HL-60 (cell line): ENCODE data around the gene FUBP1.

Experiments
- REST ChIP-seq: IDR thresholded peaks from 2 replicates; pipeline ENCODE4 v1.6.1; 2012; ENCODE audit warnings: low read depth; ENCODE audit not compliant: insufficient replicate concordance
- SPI1 ChIP-seq: IDR thresholded peaks from 2 replicates; pipeline ENCODE4 v1.6.1; 2012; ENCODE audit warnings: low read depth, mild to moderate bottlenecking, borderline replicate concordance
- TF ChIP-seq, protein P1 (sequence below): IDR thresholded peaks from one replicate; pipeline ENCODE4 v1.5.1; 2011; ENCODE audit warnings: low read length, control low read depth, inconsistent platforms; ENCODE audit not compliant: insufficient read depth

DNA sequence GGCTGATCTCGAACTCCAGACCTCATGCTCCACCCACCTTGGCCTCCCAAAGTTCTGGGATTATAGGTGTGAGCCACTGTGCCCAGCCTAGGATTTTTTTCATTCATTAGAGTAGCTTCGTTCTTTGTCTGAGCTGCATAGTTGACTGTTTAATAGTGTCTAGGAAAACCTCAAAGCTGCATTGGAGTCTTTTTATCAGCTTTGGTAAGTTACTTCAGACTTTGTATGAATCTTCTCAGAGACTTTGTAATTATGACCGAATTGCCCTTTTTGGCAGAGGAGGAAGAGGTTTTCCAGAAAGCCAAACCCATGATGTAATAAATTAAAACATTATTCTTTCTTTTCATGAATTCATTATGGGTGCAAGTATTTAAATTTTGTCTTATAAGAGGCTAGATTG is 31.0 kb upstream of the FUBP1 start:
- TF ChIP-seq REST (no peak), SPI1 (no peak)
- TF ChIP-seq, protein P1, sequence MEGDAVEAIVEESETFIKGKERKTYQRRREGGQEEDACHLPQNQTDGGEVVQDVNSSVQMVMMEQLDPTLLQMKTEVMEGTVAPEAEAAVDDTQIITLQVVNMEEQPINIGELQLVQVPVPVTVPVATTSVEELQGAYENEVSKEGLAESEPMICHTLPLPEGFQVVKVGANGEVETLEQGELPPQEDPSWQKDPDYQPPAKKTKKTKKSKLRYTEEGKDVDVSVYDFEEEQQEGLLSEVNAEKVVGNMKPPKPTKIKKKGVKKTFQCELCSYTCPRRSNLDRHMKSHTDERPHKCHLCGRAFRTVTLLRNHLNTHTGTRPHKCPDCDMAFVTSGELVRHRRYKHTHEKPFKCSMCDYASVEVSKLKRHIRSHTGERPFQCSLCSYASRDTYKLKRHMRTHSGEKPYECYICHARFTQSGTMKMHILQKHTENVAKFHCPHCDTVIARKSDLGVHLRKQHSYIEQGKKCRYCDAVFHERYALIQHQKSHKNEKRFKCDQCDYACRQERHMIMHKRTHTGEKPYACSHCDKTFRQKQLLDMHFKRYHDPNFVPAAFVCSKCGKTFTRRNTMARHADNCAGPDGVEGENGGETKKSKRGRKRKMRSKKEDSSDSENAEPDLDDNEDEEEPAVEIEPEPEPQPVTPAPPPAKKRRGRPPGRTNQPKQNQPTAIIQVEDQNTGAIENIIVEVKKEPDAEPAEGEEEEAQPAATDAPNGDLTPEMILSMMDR = no peak
